HS-5 (cell line): ENCODE results near the gene B4GALT5.

Experiments
- DNase-seq: peaks from one replicate; pipeline ENCODE4 v3.0.0-alpha.2; 2012; ENCODE audit warnings: low read depth

B4GALT5 gene

DNA sequence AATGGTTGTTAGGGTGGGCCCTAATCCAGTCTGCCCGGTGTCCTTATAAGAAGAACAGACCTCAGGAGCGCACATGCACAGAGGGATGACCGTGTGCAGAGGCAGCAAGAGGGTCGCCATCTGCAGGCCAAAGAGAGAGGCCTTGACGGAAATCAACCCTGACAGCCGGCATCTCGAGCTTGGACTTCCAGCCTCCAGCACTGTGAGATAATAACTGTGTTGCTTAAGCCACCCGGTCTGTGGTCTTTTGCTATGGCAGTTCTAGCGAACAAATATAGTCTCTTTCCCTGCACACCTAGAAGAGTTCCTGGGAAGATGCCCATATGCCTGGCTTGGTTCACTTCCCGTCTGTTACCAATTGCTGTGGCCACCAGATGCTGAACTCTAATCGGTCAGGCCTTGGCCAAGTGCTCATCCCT is 110.5 kb downstream of the B4GALT5 start:
- DNase-seq, result no peak

DNA sequence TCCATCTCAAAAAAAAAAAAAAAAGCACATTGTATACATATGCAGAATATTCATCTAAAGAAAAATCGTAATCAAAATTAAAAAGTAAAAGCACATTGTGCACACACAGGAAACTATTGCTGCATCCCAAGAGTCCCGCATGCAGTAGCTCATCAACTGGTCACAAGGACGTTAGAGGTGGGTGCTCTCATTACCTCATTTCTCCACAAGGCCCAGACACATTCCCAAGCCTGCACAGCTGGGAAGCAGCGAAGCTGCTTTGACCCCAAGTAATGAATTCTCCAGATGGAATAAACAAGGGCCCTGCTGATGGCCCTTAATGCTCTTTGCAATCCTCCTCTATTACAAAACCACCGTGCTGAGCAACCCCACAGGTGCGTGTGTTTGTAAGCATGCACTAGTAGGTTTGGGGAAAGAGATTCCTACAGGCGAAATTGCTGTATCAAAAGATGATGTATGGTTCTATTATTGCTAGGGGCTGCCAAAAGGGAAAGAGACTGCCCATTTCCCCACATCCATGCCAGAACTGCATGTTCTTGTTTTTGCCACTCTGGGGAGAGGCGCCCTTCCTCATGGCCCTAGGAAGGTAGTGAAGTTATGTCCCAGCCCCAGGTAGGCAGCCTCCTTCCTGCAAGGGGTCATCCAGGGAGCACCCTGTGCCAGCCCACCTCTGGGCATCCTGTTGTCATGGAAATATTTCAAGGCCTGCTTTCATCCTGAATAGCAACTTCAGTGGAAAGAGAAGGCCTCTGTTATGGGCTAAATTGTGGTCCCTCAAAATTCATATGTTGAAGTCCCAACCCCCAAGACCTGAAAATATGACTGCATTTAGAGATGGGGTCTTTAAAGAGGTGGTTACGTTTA is 111.1 kb downstream of the B4GALT5 start:
- DNase-seq, result no peak

DNA sequence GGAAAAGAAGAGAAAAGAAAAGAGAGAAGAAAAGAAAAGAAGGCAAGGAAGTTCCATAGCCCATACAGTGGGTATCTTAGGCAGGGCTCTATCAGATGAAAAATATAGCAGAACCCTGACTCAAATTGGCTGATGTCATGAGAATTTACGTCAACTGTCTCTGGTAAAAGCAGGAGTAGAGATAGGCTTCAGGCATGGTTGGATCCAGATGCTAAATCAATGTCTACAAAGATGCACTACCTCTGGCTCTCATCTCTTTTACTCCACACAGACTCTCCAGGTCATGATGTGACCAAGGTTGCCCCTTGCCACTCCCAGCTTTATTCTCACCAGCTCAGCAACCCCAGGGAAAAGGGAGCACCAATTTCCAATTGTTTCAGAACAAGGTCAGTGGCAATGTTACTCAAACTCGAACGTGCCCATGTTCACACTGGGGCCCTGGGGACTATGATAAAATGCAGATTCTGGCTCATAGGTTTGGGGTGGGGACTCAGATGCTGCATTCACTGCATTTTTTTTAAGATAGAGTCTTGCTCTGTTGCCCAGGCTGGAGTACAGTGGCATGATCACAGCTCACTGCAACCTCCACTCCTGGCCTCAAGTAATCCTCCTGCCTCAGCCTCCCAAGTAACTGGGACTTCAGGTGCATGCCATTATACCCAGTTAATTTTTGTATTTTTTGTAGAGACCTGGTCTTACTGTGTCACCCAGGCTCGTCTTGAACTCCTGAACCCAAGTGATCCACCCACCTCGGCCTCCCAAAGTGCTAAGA is 112.3 kb downstream of the B4GALT5 start:
- no peak for DNase-seq

DNA sequence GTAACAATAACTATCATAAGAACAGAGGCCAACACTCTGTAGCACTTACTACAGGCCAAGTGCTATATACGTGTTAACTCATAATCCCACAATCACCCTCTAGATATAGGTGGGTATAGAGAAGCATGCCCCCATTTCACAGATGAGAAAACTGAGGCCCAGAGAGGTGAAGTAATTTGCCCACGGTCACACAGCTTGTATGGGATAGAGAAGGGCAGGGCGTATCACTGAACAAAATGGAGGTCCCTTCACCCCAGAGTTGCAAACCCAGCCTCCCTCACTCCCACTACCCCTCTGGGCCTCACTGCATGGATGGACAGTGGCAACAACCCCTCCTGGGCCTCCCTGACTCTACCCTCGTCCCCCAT is 113.9 kb downstream of the B4GALT5 start:
- DNase-seq, result no peak

DNA sequence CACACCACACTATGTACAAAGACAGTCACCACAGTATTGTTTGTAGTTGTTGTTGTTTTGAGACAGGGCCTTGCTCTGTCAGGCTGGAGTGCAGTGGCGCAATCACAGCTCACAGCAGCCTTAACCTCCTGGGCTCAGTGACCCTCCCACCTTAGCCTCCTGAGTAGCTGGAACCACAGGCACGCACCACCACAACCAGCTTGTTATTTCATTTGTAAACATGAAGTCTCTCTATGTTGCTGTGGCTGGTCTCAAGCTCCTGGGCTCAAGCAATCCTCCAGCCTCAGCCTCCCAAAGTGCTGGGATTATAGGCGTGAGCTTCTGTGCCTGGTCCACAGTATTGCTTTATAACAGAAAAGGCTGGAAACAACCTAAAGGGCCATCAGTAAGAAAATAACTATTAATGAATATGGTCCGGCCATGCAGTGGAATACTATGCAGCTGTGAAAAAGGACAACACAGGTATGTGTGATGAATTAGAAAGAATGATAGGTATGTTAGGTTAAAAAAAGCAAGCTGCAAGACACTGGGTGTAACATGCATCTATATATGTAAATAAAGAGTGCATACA is 115.8 kb downstream of the B4GALT5 start:
- no peak for DNase-seq

DNA sequence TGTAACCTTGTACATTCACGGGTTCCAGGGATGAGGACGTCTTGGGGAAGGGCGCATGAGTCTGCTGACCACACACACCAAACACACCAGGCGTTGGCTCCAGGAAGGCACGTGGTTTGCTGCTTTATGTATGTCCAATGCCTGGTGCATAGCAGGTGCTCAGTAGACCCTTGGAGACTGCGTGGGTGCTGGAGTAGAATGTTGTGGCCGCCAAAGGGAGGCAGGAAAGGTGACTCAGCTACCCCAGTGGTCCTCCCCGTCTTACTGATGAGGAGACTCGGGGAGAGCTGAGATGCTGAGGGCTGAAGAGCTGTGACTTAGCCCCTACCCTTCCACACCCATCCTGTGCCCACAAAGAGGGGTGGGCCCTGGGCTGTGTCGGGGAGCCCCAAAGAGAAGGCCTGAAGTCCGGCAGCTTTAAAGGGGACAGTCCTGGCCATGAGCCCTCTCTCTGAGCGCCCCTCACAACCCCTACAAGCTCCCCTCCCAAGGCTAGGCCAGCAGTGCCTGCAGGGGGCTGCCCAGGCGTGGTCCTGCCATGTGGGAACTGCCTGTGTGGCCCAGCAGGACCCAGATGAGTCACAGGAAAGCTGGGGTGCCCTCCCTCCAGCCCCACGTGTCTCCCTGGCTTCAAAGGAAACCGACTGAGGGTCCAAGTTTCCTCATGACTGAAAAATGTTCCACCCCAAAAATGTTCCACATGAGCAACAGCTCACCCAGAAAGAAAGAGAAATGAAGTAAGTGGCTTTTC is 117.7 kb downstream of the B4GALT5 start:
- no peak for DNase-seq

DNA sequence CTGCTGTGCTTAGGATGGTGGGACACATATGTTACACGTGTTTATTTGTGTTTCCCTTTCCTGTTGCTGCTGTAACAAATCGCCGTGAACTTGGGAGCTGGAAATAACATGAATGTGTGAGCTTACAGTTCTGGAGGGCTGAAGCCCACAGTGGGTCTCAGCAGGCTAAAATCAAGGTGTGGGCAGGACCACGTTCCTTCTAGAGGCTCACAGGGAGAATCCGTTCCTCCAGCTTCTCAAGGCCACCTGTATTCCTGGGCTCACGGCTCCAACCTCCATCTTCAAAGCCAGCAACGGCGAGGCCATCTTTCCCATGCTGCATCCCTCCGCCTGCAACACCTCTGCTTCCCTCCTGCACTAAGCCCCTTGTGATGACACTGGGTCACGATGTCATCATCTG is 118.3 kb downstream of the B4GALT5 start:
- DNase-seq, result no peak

DNA sequence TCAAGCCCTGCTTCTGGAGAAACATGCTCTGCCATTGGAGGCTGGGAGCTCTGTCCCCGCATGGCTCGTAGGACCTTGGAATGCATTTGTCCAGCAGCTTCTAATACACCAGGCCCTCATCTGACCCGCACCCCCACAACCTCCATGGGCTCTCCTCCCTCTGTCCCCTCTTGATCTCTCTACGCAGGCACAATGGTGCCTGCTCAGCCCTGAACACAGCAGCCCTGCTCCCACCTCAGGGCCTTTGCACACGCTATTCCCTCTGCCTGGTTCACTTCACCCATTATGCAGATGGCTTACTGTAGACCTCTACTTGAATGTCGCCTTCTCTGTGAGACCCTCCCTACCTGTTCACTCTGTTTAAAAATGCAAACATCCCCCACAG is 118.8 kb downstream of the B4GALT5 start:
- no peak for DNase-seq

DNA sequence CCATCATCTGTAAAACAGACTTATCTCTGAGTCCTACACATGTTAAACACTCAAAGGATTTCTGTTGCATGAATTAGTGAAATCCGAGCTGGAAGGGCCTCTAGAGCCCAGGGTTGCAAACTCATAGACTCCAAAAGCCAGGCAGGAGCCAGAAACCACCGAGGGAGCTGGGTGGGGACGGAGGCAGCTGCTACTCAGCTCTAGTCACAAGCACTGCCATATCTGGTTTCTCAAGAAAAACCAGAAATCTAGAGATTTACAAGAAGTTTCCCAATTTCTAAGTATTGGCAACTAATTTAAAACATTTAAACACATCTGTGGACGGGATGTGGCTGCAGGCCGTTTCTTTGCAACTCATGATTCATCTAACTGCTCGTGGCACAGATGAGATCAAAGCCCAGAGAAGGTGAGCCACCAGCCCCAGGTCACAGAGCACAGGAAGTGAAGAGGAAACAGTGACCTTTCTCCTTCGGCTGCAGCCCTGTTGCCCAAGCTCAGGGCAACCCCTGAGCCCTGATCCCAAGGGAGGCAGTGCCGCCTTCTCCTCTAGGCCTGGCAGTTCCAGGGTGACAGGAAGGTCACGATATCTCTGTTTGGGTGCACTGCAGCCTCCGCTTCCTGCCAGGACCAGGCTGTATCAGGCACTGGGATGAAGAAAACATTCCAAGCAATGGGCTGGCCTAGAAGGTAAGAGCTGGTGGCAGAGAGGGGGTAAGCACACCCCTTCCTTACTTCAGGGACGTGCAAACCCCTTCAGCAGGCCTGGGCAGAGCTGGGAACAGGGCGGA is 119.3 kb downstream of the B4GALT5 start:
- peak; percentile 41 for DNase-seq

DNA sequence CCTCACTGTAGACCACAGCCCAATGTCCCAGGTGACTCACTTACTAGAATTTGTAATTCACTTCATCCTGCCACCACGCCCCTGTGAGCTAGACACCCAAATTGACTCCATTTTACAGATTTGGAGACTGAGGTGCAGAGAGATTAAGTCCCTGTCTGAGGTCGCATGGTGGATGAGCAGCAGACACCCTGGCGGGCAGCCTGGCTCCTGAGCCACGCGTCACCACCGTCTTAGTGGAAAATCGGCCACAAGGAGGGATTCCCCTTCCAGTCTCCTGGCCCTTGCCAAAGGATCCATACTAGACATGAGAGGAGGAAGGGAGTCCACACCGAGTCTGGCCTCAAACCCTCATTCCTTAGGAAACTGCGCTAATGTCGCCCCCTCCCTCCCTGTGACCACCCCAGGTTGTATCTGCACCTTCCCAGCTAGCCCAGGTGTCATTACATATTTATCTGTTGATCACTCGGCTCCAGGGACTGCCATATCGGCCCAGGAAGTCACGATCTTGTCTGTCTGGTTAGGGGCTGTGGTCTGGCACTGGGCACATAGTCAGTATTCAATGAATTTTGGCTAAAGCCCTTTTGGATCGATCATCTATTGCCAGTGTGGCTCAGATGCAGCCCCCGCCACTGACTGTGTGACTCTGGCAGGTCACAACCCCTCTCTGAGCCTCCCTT is 120.1 kb downstream of the B4GALT5 start:
- DNase-seq, result no peak

DNA sequence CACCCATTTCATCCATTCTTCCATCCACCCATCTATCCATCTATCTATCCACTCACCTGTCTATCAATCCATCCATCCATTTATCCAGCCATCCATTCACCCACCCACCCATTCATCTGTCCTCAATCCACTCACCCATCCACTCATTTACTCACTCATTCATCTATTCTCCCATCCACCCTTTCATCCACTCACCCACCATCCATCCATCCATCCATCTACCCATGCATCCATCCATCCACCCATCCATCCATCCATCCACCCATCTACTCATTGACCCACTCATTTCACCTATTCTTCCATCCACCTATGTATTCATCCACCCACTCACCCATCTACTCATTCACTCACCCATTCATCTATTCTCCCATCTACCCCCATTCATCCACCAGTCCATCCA is 121.6 kb downstream of the B4GALT5 start:
- DNase-seq, result no peak

DNA sequence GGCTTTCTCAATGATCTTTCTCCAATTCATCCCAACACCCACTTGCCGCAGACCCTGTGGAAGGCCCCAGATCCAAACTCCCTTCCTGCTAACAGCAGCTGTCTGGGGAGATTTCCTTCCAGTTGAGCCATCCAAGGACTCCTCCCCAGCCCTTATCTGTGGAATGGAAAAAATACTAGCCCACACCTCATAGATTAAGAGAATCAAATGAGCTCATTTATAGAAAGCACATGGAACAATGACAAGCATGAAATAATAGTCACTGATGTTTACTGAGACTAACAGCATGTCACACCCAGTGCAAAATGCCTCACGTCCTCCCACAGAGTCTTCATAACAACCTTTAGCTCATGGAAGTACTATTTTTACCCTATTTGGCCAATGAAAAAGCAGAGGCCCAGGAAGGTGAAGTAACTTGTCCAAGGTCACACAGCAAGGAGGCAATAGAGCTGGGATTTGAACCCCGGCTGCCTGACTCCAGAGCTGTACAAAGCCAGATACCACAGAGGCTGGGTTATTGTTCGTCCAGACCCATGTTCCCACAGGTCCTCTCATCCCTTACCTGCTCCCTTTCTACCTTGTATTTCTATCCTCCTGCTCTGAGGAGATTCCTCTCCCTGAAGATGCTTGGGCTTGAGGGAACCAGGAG is 122.3 kb downstream of the B4GALT5 start:
- DNase-seq, result no peak

DNA sequence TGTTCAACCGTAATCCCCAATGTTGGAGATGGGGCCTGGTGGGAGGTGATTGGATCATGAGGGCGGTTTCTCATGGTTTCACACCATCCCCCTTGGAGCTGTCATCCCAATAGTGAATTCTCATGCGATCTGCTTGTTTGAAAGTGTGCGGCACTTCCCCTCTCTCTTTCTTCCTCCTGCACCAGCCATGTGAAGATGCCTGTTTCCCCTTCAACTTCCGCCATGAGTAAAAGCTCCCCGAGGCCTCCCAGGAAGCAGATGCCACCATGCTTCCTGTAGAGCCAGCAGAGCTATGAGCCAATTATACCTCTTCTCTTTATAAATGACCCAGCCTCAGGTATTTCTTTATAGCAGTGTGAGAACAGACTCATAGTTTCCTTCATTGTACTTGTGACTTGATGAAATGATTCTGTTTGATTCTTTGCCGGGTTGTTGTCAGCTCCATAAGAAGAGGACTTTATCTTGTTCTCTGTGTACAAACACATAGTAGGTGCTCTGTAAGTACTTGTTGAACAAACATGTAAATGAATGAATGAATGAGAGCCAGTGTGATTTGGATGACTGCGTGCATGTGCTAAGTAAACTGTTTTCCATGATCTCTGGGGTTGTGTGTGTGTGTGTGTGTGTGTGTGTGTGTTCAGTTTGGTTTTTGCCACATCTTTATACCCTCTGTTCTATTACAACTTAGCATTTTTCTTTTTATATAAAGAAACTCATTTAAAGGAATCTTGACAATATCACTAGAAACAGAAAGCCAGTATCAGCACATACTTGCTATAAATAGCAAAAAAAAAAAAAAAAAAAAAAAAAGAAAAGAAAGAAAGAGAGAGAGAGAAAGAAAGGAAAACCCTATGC is 123.3 kb downstream of the B4GALT5 start:
- DNase-seq, result no peak

DNA sequence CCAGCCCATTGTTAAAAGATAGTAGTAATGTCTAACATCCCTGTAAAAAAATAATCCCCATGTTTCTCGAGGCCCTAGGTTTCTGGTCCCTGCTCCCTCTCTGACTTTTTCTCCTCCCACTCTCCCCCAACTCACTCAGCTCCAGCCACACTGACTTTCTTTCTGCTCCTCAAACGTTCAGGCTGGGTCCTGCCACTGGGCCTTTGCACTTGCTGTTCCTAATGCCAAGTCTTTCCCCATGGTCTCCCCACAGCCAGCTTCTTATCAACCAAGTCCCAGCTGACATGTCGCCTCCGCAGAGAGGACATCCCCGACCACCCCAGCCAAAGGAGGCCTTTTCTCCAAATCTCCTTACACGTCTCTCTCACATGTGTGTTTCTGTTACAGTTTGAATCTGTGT is 123.9 kb downstream of the B4GALT5 start:
- no peak for DNase-seq

DNA sequence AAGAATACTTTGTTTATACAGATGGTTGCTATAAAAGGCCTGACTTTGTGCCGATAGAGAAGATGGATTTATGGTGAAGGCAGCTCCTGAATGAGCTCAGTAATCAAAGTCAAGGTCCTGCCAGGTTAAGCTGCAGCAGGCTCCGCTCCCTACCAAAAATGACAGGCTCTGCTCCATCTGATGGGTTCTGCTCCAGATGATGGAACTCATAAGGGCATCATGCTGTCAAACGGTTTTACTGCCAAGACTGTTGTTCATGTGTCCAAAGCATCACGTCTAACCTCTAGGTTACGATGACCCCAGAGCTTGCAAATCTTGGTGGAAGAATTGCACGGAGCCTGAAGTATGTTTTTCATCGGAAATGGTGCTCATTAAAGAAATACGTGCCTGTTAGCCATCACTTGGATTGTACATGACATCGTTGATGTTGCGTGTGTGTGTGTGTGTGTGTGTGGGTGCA is 126.5 kb downstream of the B4GALT5 start:
- no peak for DNase-seq

DNA sequence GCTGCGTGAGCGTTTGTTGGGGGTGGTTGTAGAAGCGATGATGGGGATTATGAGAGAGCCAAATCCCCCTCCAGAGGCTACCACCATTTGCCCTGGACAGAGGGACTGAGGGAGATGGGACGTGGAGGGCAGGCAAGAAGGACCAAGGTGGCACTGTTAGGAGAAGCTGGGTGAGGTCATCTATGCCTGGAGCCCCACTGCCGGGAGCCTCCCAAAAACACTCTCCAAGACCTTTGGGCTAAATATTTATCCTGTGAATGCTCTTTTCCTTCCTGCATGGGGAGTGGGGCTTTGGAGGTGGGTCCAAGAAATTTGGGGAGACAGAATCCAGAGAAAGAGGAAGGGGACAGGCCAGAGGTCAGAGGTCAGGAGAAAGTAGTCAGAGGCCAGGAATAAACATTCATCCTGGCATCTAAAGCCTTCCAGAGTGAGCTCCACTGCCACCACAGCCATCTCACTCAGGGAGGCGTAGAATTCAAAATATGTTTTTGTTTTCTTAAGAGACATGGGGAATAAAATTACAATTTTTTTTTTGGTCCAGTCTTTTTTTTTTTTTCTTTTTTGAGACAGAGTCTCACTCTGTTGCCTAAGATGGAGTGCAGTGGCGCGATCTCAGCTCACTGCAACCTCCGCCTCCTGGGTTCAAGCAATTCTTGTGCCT is 128.0 kb downstream of the B4GALT5 start:
- no peak for DNase-seq

DNA sequence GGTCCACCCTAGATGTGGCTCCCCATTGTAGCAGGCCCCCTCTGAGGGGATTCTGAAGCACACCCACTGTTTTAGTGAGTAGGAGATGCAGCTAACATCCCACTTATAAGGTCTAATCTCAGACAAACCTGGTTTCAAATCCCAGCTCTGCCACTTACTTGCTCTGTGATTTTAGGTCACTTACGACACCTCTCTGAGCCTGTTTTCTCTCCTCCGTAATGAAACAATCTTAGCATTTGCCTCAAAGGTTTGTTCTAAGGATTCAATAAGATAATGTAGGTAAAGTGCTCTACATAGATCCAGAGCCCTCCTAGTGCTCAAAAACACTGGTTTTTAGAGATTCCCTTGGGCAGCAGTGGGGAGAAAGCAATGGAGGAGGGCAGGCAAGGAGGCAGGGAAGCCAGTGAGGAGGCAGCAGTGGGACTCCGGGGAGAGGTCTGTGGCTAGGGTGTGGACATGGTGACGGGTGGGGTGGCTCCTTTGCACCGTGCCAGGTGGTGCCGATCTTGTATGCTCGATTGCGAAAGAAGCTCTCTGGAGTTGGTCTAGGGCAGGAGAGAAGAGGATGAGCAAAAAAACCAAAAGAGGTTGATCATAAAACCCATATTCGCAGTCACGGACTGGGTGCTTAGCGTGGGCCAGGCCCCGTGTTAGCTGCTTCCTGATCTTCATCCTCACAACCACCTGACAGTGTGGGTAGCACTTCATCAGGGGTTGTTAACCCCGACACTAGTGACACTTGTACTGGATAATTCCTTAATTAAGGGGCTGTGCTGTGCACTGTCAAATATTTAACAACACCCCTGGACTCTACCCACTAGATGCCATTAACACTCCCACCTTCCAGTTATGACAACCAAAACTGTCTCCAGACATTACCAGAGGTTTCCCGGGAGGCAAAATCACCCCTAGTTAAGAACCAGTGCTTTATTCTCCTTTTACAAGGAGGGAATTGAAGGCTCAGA is 129.0 kb downstream of the B4GALT5 start:
- DNase-seq, result no peak
